GM23338 (cell line): ENCODE results near the gene ERBB3.

Experiments used
- JUNB ChIP-seq: IDR thresholded peaks from one replicate; pipeline ENCODE4 v1.6.1; 2016; ENCODE audit warnings: antibody characterized with exemption; ENCODE audit not compliant: unreplicated experiment
- POLR2AphosphoS5 ChIP-seq: IDR thresholded peaks from 2 replicates; pipeline ENCODE4 v1.6.1; 2016; ENCODE audit warnings: antibody characterized with exemption, low read depth
- ZNF331 ChIP-seq: fragments of 250-450 bp; sonication (Bioruptor Pico); IDR thresholded peaks from 2 replicates; pipeline ENCODE4 v1.5.0; 2020; ENCODE audit warnings: low read depth, mild to moderate bottlenecking, moderate library complexity
- TF ChIP-seq, protein P1 (sequence below): IDR thresholded peaks from one replicate; pipeline ENCODE4 v1.6.1; 2018; ENCODE audit warnings: antibody characterized with exemption; ENCODE audit not compliant: unreplicated experiment
- TF ChIP-seq, protein P2 (sequence below), 2 experiments: fragments of 200-600 bp in 1 of 2; sonication (generic) in 1 of 2; conservative IDR thresholded peaks; 2 replicates each; pipeline versions ENCODE4 v1.5.1 to v1.6.1; 2016 to 2017; ENCODE audit warnings: antibody characterized with exemption in 2 of 2, low read depth in 2 of 2, mild to moderate bottlenecking in 2 of 2, moderate library complexity in 1 of 2
- TF ChIP-seq, protein P3 (sequence below): IDR thresholded peaks from 2 replicates; pipeline ENCODE4 v1.6.1; 2016; ENCODE audit warnings: antibody characterized with exemption

DNA sequence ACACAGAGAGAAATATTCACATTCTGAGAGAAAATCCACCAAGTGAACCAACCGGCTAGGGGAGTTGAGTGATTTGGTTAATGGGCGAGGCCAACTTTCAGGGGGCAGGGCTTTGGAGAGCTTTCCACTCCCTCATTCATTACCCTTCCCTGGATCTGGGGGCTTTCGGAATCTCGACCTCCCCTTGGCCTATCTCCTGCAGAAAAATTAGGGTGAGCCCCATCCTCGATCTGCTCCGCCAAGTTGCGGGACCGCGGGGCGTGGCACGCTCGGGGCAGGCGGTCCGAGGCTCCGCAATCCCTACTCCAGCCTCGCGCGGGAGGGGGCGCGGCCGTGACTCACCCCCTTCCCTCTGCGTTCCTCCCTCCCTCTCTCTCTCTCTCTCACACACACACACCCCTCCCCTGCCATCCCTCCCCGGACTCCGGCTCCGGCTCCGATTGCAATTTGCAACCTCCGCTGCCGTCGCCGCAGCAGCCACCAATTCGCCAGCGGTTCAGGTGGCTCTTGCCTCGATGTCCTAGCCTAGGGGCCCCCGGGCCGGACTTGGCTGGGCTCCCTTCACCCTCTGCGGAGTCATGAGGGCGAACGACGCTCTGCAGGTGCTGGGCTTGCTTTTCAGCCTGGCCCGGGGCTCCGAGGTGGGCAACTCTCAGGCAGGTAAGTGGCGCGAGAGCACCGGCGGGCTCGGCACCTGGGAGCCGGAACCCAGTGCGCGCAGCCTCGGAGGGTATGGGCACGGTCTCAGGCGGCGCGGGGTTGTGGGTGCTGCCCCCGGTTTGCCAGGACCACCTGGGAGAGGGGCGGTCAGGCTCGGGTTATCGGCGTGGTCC, at the start of gene ERBB3:
- TF ChIP-seq, protein P1, sequence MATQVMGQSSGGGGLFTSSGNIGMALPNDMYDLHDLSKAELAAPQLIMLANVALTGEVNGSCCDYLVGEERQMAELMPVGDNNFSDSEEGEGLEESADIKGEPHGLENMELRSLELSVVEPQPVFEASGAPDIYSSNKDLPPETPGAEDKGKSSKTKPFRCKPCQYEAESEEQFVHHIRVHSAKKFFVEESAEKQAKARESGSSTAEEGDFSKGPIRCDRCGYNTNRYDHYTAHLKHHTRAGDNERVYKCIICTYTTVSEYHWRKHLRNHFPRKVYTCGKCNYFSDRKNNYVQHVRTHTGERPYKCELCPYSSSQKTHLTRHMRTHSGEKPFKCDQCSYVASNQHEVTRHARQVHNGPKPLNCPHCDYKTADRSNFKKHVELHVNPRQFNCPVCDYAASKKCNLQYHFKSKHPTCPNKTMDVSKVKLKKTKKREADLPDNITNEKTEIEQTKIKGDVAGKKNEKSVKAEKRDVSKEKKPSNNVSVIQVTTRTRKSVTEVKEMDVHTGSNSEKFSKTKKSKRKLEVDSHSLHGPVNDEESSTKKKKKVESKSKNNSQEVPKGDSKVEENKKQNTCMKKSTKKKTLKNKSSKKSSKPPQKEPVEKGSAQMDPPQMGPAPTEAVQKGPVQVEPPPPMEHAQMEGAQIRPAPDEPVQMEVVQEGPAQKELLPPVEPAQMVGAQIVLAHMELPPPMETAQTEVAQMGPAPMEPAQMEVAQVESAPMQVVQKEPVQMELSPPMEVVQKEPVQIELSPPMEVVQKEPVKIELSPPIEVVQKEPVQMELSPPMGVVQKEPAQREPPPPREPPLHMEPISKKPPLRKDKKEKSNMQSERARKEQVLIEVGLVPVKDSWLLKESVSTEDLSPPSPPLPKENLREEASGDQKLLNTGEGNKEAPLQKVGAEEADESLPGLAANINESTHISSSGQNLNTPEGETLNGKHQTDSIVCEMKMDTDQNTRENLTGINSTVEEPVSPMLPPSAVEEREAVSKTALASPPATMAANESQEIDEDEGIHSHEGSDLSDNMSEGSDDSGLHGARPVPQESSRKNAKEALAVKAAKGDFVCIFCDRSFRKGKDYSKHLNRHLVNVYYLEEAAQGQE: no peak
- TF ChIP-seq, protein P2, sequence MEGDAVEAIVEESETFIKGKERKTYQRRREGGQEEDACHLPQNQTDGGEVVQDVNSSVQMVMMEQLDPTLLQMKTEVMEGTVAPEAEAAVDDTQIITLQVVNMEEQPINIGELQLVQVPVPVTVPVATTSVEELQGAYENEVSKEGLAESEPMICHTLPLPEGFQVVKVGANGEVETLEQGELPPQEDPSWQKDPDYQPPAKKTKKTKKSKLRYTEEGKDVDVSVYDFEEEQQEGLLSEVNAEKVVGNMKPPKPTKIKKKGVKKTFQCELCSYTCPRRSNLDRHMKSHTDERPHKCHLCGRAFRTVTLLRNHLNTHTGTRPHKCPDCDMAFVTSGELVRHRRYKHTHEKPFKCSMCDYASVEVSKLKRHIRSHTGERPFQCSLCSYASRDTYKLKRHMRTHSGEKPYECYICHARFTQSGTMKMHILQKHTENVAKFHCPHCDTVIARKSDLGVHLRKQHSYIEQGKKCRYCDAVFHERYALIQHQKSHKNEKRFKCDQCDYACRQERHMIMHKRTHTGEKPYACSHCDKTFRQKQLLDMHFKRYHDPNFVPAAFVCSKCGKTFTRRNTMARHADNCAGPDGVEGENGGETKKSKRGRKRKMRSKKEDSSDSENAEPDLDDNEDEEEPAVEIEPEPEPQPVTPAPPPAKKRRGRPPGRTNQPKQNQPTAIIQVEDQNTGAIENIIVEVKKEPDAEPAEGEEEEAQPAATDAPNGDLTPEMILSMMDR (conservative IDR thresholded peaks at IDR 0.05; ENCODE audit: low read depth in 2 of 2): no peak
- TF ChIP-seq POLR2AphosphoS5: no peak; the same call in none of the 2 replicates
- no peak for TF ChIP-seq ZNF331 (CRISPR knock-in tag)
- TF ChIP-seq, protein P3, sequence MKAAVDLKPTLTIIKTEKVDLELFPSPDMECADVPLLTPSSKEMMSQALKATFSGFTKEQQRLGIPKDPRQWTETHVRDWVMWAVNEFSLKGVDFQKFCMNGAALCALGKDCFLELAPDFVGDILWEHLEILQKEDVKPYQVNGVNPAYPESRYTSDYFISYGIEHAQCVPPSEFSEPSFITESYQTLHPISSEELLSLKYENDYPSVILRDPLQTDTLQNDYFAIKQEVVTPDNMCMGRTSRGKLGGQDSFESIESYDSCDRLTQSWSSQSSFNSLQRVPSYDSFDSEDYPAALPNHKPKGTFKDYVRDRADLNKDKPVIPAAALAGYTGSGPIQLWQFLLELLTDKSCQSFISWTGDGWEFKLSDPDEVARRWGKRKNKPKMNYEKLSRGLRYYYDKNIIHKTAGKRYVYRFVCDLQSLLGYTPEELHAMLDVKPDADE: peak; percentile 24; the same call in 1 of the 2 replicates
- no peak for TF ChIP-seq JUNB
